Trophoblast cell (in vitro differentiated cells and primary cell): ENCODE measurements around the gene IGBP1. TPM values are rescaled to one million over a fixed set of nuclear protein-coding genes. Genes with fewer than 3 reads are reported as not detected.

ENCODE experiments used
- DNase-seq, 2 donors: peaks; one replicate each; pipeline ENCODE4 v3.0.0-alpha.2; 2016
- H2AFZ ChIP-seq: 2 replicates; pipeline ENCODE4 v1.6.1; 2013; ENCODE audit warnings: low read length, moderate library complexity, mild to moderate bottlenecking; ENCODE audit not compliant: insufficient read depth, poor library complexity
- H2AK5ac ChIP-seq: 2 replicates; pipeline ENCODE4 v1.6.1; 2013; ENCODE audit warnings: mild to moderate bottlenecking, low read length
- H2BK120ac ChIP-seq: 2 replicates; pipeline ENCODE4 v1.6.1; 2013; ENCODE audit warnings: low read length, mild to moderate bottlenecking, moderate library complexity; ENCODE audit not compliant: insufficient read depth, poor library complexity
- H2BK12ac ChIP-seq: 2 replicates; pipeline ENCODE4 v1.6.1; 2013; ENCODE audit warnings: mild to moderate bottlenecking, low read length, moderate library complexity
- H2BK5ac ChIP-seq: 2 replicates; pipeline ENCODE4 v1.6.1; 2013; ENCODE audit warnings: low read length, low read depth, moderate library complexity, mild to moderate bottlenecking; ENCODE audit not compliant: poor library complexity
- H3K14ac ChIP-seq: 2 replicates; pipeline ENCODE4 v1.6.1; 2013; ENCODE audit warnings: mild to moderate bottlenecking, low read length
- H3K18ac ChIP-seq: 2 replicates; pipeline ENCODE4 v1.6.1; 2013; ENCODE audit warnings: mild to moderate bottlenecking, low read length
- H3K23ac ChIP-seq: 2 replicates; pipeline ENCODE4 v1.6.1; 2013; ENCODE audit warnings: low read length
- H3K27ac ChIP-seq: 2 replicates; pipeline ENCODE4 v1.5.1; 2013; ENCODE audit warnings: low read depth, mild to moderate bottlenecking, inconsistent platforms, low read length, moderate library complexity
- H3K27me3 ChIP-seq: 2 replicates; pipeline ENCODE4 v1.6.1; 2013; ENCODE audit warnings: inconsistent platforms, mild to moderate bottlenecking, low read length, moderate library complexity; ENCODE audit not compliant: insufficient read depth
- H3K36me3 ChIP-seq, 2 experiments: 1 replicate in 1 of 2; 2 replicates in 1 of 2; pipeline ENCODE4 v1.6.1; 2013; ENCODE audit warnings: low read length in 2 of 2, mild to moderate bottlenecking in 2 of 2, moderate library complexity in 1 of 2; ENCODE audit not compliant: insufficient read depth in 2 of 2, control insufficient read depth in 1 of 2
- H3K4ac ChIP-seq: 2 replicates; pipeline ENCODE4 v1.6.1; 2013; ENCODE audit warnings: low read depth, mild to moderate bottlenecking, low read length, moderate library complexity
- H3K4me1 ChIP-seq, 2 experiments: 1 replicate in 1 of 2; 2 replicates in 1 of 2; pipeline ENCODE4 v1.6.1; 2013; ENCODE audit warnings: low read length in 2 of 2, mild to moderate bottlenecking in 2 of 2, moderate library complexity in 1 of 2; ENCODE audit not compliant: insufficient read depth in 2 of 2, control insufficient read depth in 1 of 2
- H3K4me2 ChIP-seq: 2 replicates; pipeline ENCODE4 v1.6.1; 2013; ENCODE audit warnings: inconsistent platforms, mild to moderate bottlenecking, low read length, moderate library complexity
- H3K4me3 ChIP-seq: 2 replicates; pipeline ENCODE4 v1.5.1; 2013; ENCODE audit warnings: mild to moderate bottlenecking, low read depth, low read length, inconsistent platforms
- H3K79me1 ChIP-seq: one replicate; pipeline ENCODE4 v1.6.1; 2013; ENCODE audit warnings: low read length
- H3K79me2 ChIP-seq: 2 replicates; pipeline ENCODE4 v1.6.1; 2013; ENCODE audit warnings: low read length, mild to moderate bottlenecking; ENCODE audit not compliant: control insufficient read depth, insufficient read depth, poor library complexity
- H3K9ac ChIP-seq: 2 replicates; pipeline ENCODE4 v1.6.1; 2013; ENCODE audit warnings: mild to moderate bottlenecking, low read length
- H3K9me3 ChIP-seq: 2 replicates; pipeline ENCODE4 v1.6.1; 2013; ENCODE audit warnings: low read depth, mild to moderate bottlenecking, control low read depth, inconsistent platforms, low read length; ENCODE audit not compliant: insufficient read depth
- H4K12ac ChIP-seq: 2 replicates; pipeline ENCODE4 v1.6.1; 2013; ENCODE audit warnings: low read depth, mild to moderate bottlenecking, low read length, moderate library complexity
- H4K8ac ChIP-seq: 2 replicates; pipeline ENCODE4 v1.6.1; 2013; ENCODE audit warnings: low read depth, mild to moderate bottlenecking, low read length, moderate library complexity
- H4K91ac ChIP-seq: one replicate; pipeline ENCODE4 v1.6.1; 2013; ENCODE audit warnings: low read depth, mild to moderate bottlenecking, low read length, moderate library complexity
- WGBS: extraction: QIAGEN DNeasy Blood & Tissue Kit; methylation state at CpG from one replicate; pipeline ENCODE4 v1.1.7; 2013; ENCODE audit warnings: missing lambda C conversion rate; ENCODE audit not compliant: insufficient read length, insufficient coverage; ENCODE audit errors: extremely low coverage; 5-methylcytosine and 5-hydroxymethylcytosine counted together
- polyA plus RNA-seq: library from polyadenylated mRNA; stranded (reverse); fragments of 200-250 nt; gene quantifications from 2 replicates; pipeline ENCODE4 v1.2.3, GENCODE V29; 2013

Gene IGBP1
- polyA plus RNA-seq, result 37.0 and 38.7 TPM in 2 replicates

DNA sequence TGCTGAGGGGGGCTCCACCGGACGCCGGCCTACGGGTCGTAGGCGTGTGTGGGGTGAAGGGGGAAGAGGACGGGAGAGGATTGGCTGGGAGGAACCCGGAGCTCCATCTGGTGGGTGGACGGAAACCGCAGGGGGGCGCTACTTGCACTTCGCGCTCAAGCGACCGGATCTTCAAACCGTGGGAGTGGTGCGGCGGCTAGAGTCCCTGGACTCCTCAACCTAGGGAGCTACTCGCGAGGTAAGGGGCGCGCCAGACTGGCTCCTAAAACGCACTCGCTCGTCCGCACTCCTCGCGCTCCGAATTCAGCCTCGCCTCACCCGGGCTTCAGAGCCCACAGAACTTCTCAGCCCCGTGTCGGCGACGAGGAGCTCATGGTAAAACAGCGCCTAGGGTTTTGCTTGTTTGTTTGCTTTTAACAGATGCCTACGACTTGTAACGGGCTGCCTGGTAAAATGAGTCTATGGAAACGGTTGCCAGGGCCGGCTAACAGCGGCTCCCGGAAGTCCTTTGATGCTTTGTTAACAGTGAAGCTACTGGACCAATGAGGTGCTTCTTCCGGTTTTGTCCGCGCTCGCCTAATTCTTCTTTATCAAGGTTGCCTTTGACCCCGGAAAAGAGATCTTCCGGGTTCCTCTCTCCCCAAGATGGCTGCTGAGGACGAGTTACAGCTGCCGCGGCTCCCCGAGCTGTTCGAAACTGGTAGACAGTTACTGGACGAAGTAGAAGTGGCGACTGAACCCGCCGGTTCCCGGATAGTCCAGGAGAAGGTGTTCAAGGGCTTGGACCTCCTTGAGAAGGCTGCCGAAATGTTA lies at the start of gene IGBP1:
Gene IGBP1 (plus strand): TSS at position 145 of the 813 bp plus-strand sequence. CDS start 501 bp downstream, at position 646.
- Histone ChIP-seq H3K4me1 (peaks cover 0 to 6% of the 10 kb centered on the region in 2 experiments), H3K36me3 (peaks cover 0 to 6% of the 10 kb centered on the region in 2 experiments), H3K79me2 (no peaks in the 10 kb centered on the region), H2AK5ac (no peak within 1 kb of the TSS), H2BK5ac (peak within 1 kb of the TSS; percentile 6), H3K4ac (peak within 1 kb of the TSS; percentile 84), H2BK120ac (peak within 1 kb of the TSS; percentile 41), H4K12ac (peak within 1 kb of the TSS; percentile 58), H3K9ac (peak within 1 kb of the TSS; percentile 90), H3K79me1 (no peaks in the 10 kb centered on the region), H3K4me2 (peak within 1 kb of the TSS; percentile 94), H3K27me3 (no peaks in the 10 kb centered on the region), H3K4me3 (peak within 1 kb of the TSS; percentile 81), H3K18ac (no peak within 1 kb of the TSS), H3K9me3 (no peaks in the 10 kb centered on the region), H4K91ac (peak within 1 kb of the TSS; percentile 72), H2AFZ (peak within 1 kb of the TSS; percentile 97), H4K8ac (peak within 1 kb of the TSS; percentile 87), H2BK12ac (no peak within 1 kb of the TSS), H3K14ac (peak within 1 kb of the TSS; percentile 59), H3K23ac (no peak within 1 kb of the TSS), H3K27ac (peak within 1 kb of the TSS; percentile 77)
- no CpG with 5 or more reads among the region's 59 CpGs for WGBS
- peak; percentile 81 to 88 for DNase-seq

DNA sequence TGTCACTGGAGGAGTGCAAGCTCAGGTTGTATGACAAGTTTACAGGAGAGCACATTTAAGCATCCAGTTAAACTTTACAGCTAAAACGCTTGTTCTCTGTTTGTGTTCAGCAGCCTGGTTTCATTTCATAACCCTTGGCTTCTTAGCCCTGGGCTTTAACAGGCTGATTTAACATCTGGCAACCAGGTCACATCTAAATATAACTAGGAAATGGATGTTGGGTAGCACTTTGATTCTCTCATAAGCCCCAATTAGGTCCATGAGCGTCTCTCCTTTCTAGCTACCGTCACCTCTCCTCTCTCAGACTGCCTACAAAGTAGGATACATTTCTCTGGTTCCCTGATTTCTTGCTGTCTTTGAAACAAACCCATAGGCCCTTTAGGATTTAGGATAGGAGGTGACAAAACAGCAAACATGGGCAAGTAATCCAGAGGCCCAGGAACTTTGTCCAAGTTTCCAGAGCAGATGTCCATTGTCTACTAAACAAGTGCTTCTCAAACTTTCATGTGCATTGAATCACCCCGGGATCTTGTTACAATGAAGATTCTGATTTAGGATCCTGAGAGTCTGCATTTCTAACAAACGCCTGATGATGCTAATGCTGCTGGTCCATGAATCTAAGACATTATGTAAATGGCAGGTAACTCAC lies 48.5 kb upstream of the IGBP1 start:
- Histone ChIP-seq H3K4ac (no peak overlapping the region), H2AK5ac (no peak overlapping the region), H3K4me1 (no peaks in the 10 kb centered on the region), H3K79me1 (no peaks in the 10 kb centered on the region), H4K8ac (no peak overlapping the region), H3K4me2 (no peak overlapping the region), H3K27ac (no peak overlapping the region), H3K9ac (no peak overlapping the region), H3K36me3 (no peaks in the 10 kb centered on the region), H3K23ac (no peak overlapping the region), H3K18ac (no peak overlapping the region), H3K27me3 (no peaks in the 10 kb centered on the region), H2BK5ac (no peak overlapping the region), H3K14ac (no peak overlapping the region), H2BK120ac (no peak overlapping the region), H3K4me3 (no peak overlapping the region), H4K12ac (no peak overlapping the region), H2BK12ac (no peak overlapping the region), H2AFZ (no peak overlapping the region), H4K91ac (no peak overlapping the region), H3K79me2 (no peaks in the 10 kb centered on the region), H3K9me3 (no peaks in the 10 kb centered on the region)
- no peak for DNase-seq
- WGBS, result no CpG with 5 or more reads among the region's 5 CpGs

DNA sequence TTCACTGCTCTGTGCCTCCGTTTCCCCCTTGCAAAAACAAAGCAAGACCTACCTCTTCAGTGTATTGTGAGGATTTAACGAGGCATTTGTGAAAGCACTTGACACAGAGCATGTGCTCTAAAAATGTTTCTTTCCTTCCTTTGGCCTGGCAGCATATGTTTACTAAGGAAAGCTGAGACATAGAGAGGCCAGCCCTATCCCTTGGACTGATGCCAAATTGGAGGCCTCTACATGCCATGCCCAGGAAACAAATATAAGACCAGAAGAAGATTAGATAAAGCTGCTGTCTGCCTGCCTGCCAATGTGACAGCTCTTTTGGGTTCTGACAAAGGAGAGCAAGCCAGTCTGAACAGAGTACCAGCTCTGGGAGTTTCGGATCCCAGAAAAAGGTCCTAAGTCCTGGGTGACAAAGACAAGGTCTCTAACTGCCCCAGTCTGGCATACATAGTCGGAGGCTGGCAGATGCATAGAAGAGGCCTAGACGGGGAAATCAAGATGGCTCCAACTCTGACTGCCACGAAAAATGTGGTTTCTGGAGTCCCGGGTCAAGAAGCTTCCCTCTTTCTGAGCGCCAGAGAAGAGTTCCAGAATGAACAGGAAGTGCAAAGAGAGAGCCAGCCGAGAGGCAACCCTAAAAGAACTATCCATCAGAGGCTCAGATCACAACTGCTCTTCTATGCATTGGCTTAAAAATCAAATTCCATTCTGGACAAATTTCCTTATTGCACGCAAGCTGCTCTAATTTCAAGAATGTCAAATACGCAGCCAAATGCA lies 45.2 kb upstream of the IGBP1 start:
- Histone ChIP-seq H4K91ac (no peak overlapping the region), H4K8ac (no peak overlapping the region), H3K4me3 (no peak overlapping the region), H3K4me1 (no peaks in the 10 kb centered on the region), H3K9me3 (no peaks in the 10 kb centered on the region), H3K27me3 (no peaks in the 10 kb centered on the region), H3K14ac (no peak overlapping the region), H2BK5ac (no peak overlapping the region), H4K12ac (no peak overlapping the region), H2BK12ac (no peak overlapping the region), H2AK5ac (no peak overlapping the region), H2AFZ (no peak overlapping the region), H3K4ac (no peak overlapping the region), H3K79me1 (no peaks in the 10 kb centered on the region), H3K79me2 (no peaks in the 10 kb centered on the region), H3K4me2 (no peak overlapping the region), H3K27ac (no peak overlapping the region), H3K23ac (no peak overlapping the region), H3K18ac (no peak overlapping the region), H2BK120ac (no peak overlapping the region), H3K9ac (no peak overlapping the region), H3K36me3 (no peaks in the 10 kb centered on the region)
- WGBS, result no CpG with 5 or more reads among the region's 11 CpGs
- no peak for DNase-seq

DNA sequence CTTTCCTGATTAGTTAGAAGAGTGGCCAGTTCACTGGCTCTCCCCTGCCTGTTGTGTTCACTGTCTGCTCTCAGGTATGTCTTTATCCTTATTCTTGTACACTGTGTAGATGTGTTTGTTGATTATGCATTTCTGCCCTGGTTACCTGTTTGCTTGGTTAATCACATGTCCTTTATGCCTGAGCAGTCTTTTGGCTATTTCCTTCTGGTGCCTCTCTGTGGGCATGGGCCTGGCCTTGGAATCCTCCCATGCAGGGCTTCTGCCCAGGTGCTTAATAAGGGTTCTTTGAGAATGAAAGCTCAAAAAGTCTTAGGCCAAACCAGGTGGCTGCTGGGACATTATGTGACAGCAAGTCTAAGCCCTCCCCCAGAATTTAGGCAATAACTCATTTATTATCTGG lies 44.5 kb upstream of the IGBP1 start:
- no peak overlapping the region for H2BK5ac ChIP-seq

More for the DNA sequence above, 44.5 kb upstream of the IGBP1 start:
- no peaks in the 10 kb centered on the region for H3K79me1 ChIP-seq
- no peak overlapping the region for H2AK5ac ChIP-seq
- no peaks in the 10 kb centered on the region for H3K9me3 ChIP-seq
- H2BK120ac ChIP-seq, result no peak overlapping the region
- H4K91ac ChIP-seq, result no peak overlapping the region
- H2AFZ ChIP-seq, result no peak overlapping the region
- no peak overlapping the region for H3K4ac ChIP-seq
- no peak overlapping the region for H3K14ac ChIP-seq
- H3K4me3 ChIP-seq, result no peak overlapping the region
- no peak overlapping the region for H4K12ac ChIP-seq
- no peak overlapping the region for H2BK12ac ChIP-seq
- H3K27ac ChIP-seq, result no peak overlapping the region
- no peaks in the 10 kb centered on the region for H3K4me1 ChIP-seq
- no peaks in the 10 kb centered on the region for H3K36me3 ChIP-seq
- no peaks in the 10 kb centered on the region for H3K27me3 ChIP-seq
- no peak overlapping the region for H4K8ac ChIP-seq
- H3K23ac ChIP-seq, result no peak overlapping the region
- no peak overlapping the region for H3K18ac ChIP-seq
- no peak overlapping the region for H3K4me2 ChIP-seq
- DNase-seq, result peak in 1 of 2 donors; percentile 32
- no peak overlapping the region for H3K9ac ChIP-seq
- no peaks in the 10 kb centered on the region for H3K79me2 ChIP-seq
